BE2C (cell line): ENCODE data around the gene RELN.
"Not testable (repeated sequence)": the region's sequence is repeated elsewhere in the genome, so short reads cannot be mapped to it uniquely, and the experiment has no call there.

Source experiments
- DNase-seq: peaks from one replicate; pipeline ENCODE4 v3.0.0-alpha.2; 2020
- H3K27me3 ChIP-seq: fragments of 250-450 bp; sonication (Bioruptor Pico); 2 replicates; pipeline ENCODE4 v1.5.1; 2020; ENCODE audit warnings: mild to moderate bottlenecking
- H3K36me3 ChIP-seq: fragments of 250-450 bp; sonication (Bioruptor Pico); 2 replicates; pipeline ENCODE4 v1.5.1; 2020; ENCODE audit warnings: mild to moderate bottlenecking
- H3K4me1 ChIP-seq: fragments of 250-450 bp; sonication (Bioruptor Pico); 2 replicates; pipeline ENCODE4 v1.5.1; 2020
- H3K4me3 ChIP-seq: 2 replicates; pipeline ENCODE4 v1.5.1; 2011; ENCODE audit warnings: low read depth, low read length
- H3K9me3 ChIP-seq: fragments of 250-450 bp; sonication (Bioruptor Pico); 2 replicates; pipeline ENCODE4 v1.5.1; 2020
- TF ChIP-seq, protein P1 (sequence below): IDR thresholded peaks from 2 replicates; pipeline ENCODE4 v1.5.1; 2012; ENCODE audit warnings: mild to moderate bottlenecking, low read depth, low read length

Gene RELN

DNA sequence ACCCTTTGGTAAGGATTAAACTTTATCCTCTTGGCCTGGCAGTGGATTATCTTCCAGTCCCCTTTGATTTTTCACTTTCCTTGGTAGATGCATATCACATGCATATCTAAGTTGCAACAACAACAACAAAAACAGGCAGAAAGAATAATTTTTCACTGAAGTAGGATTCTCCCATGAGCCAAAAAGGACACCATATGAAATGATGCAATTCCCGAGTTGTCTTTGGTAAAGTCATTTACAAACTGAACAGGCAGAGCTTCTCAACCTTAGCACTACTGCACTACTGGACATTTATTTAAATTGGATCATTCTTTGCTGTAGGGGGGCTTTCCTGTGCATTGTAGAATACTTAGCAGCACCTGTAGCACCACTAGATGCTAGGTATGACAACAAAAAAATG is 195.0 kb downstream of the RELN start:
- Histone ChIP-seq H3K9me3 (no peaks in the 10 kb centered on the region), H3K4me3 (no peak overlapping the region), H3K27me3 (no peaks in the 10 kb centered on the region), H3K4me1 (peaks cover 15% of the 10 kb centered on the region), H3K36me3 (no peaks in the 10 kb centered on the region)
- no peak for DNase-seq
- TF ChIP-seq, protein P1, sequence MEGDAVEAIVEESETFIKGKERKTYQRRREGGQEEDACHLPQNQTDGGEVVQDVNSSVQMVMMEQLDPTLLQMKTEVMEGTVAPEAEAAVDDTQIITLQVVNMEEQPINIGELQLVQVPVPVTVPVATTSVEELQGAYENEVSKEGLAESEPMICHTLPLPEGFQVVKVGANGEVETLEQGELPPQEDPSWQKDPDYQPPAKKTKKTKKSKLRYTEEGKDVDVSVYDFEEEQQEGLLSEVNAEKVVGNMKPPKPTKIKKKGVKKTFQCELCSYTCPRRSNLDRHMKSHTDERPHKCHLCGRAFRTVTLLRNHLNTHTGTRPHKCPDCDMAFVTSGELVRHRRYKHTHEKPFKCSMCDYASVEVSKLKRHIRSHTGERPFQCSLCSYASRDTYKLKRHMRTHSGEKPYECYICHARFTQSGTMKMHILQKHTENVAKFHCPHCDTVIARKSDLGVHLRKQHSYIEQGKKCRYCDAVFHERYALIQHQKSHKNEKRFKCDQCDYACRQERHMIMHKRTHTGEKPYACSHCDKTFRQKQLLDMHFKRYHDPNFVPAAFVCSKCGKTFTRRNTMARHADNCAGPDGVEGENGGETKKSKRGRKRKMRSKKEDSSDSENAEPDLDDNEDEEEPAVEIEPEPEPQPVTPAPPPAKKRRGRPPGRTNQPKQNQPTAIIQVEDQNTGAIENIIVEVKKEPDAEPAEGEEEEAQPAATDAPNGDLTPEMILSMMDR = no peak

DNA sequence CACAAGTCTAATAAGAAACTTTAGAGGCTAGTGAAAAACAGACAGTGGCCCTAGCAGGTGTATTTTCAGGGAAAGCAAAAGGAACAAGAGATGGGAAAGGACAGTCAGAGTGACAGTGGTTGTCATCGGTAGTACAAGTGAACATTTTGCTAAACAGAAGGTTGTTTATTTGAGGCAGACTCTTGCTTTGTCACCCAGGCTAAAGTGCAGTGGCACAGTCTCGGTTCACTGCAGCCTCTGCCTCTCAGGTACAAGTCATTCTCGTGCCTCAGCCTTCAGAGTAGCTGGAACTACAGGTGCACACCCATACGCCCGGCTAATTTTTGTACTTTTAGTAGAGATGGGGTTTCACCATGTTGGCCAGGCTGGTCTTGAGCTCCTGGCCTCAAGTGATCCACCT is 195.8 kb downstream of the RELN start:
- no peak overlapping the region for H3K4me3 ChIP-seq
- TF ChIP-seq, protein P1 = no peak
- H3K4me1 ChIP-seq = peaks cover 17% of the 10 kb centered on the region
- no peaks in the 10 kb centered on the region for H3K27me3 ChIP-seq
- H3K36me3 ChIP-seq = no peaks in the 10 kb centered on the region
- H3K9me3 ChIP-seq = no peaks in the 10 kb centered on the region
- DNase-seq = no peak

DNA sequence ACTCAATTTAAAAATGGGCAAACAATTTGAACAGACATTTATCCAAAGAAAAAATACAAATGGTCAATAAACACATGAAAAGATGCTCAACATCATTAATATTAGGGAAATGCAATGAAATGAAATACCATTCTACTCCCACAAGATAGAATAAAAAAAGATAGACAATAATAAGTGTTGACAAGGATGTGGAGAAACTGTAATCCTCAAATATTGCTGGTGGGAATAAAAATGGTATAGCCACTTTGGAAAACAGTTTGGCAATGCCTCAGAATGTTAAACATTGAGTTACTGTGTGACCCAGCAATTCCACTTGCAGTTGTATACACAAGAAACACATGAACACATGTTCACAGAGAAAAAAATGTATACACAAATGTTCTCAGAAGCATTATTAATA is 197.6 kb downstream of the RELN start:
- H3K36me3 ChIP-seq = no peaks in the 10 kb centered on the region
- TF ChIP-seq, protein P1 = no peak
- H3K9me3 ChIP-seq = no peaks in the 10 kb centered on the region
- peaks cover 8% of the 10 kb centered on the region; the same call in 1 of the 2 replicates for H3K4me1 ChIP-seq
- H3K27me3 ChIP-seq = no peaks in the 10 kb centered on the region
- no peak for DNase-seq
- no peak overlapping the region for H3K4me3 ChIP-seq

DNA sequence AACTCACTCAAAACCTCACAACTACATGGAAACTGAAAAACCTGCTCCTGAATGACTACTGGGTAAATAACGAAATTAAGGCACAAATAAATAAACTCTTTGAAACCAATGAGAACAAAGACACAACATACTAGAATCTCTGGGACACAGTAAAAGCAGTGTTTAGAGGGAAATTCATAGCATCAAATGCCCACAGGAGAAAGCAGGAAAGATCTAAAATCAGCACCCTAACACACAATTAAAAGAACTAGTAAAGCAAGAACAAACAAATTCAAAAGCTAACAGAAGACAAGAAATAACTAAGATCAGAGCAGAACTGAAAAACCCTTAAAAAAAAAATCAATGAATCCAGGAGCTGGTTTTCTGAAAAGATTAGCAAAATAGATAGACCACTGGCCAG is 202.4 kb downstream of the RELN start:
- H3K27me3 ChIP-seq, H3K9me3 ChIP-seq, H3K4me1 ChIP-seq, H3K4me3 ChIP-seq, DNase-seq, H3K36me3 ChIP-seq: not testable (repeated sequence)

DNA sequence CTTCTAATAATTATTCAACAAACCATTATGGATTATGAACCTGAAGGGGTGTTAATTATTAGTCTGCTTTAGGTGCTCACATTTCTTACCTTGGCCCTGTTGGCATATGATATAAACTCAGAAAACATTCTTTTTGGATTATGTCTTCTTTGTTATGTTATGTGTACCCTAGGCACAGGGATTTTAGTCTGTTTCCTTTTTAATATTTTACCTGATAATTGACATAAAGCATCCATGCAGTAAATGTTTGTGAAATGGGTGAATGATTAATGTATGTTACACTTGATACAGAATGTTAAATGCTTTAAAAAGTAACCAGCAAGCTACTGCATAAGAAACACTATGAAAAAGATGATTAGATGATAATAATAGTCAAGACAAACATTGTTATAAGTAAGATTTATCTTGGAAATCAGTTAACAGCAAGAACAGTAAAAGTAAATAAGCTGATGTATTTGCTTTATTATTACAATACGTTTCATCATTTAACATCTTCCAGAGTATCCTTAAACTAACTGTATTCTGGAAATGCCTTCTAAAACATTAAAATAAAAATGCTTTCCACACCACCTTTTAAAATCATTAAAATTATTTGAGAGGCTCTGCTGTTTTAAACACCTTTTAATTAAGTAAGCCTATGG is 204.7 kb downstream of the RELN start:
- no peak for DNase-seq
- Histone ChIP-seq H3K9me3 (no peaks in the 10 kb centered on the region), H3K4me1 (0 out of 2 replicates have a peak, but pooled peaks cover 4% of the 10 kb centered on the region), H3K36me3 (no peaks in the 10 kb centered on the region), H3K27me3 (no peaks in the 10 kb centered on the region), H3K4me3 (no peak overlapping the region)
- TF ChIP-seq, protein P1 = no peak

DNA sequence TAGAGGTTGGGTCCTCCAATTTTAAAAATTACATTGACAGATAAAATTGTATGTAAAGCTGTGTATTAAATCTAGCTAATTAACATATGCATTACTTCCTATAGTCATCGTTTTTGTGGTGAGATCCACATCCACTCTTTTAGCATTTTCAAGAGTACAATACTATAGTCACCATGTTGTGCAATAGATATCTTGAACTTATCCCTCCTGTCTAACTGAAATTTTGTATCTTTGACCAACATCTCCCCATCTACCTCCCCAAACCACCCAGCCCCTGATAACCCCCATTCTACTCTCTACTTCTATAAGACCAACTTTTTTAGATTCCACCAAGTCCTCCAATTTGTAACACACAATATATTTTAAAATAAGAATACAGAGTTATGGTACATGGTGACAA is 208.0 kb downstream of the RELN start:
- Histone ChIP-seq H3K27me3 (no peaks in the 10 kb centered on the region), H3K9me3 (no peaks in the 10 kb centered on the region), H3K36me3 (no peaks in the 10 kb centered on the region), H3K4me1 (no peaks in the 10 kb centered on the region; the same call in 1 of the 2 replicates), H3K4me3 (no peak overlapping the region)
- TF ChIP-seq, protein P1 = no peak
- no peak for DNase-seq

DNA sequence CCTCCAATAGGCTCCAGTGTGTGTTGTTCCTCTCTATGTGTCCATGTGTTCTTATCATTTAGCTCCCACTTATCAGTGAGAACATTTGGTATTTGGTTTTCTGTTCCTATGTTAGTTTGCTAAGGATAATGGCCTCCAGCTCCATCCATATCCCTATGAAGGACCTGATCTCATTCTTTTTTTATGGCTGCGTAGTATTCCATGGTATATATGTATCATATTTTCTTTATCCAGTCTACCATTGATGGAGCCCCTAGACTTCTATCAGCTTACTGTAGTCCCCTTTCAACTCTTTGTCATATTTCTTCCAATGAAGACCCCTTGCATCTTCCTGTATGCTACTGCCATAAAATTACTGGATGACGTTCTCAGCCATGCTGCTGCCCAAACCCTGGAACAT is 208.9 kb downstream of the RELN start:
- not testable (repeated sequence) for DNase-seq, H3K36me3 ChIP-seq, H3K9me3 ChIP-seq, H3K4me1 ChIP-seq, H3K4me3 ChIP-seq, H3K27me3 ChIP-seq
